H1 (cell line): ENCODE measurements around the gene ELP4. TPM values are rescaled to one million over a fixed set of nuclear protein-coding genes. Genes with fewer than 3 reads are reported as not detected.

Experiments
- CTCF ChIA-PET: fragments of 300-600 bp; sonication (Branson Sonifier 250); formaldehyde crosslinking; loops from one replicate; lab custom pipeline; 2021; ENCODE audit not compliant: partially characterized antibody; lab: Charles Lee
- POLR2A ChIA-PET: fragments of 300-600 bp; sonication (Branson Sonifier 250); formaldehyde crosslinking; loops from one replicate; lab custom pipeline; 2021; ENCODE audit warnings: inconsistent platforms; ENCODE audit not compliant: partially characterized antibody; lab: Charles Lee
- DNase-seq, 2 experiments: peaks; one replicate each; pipeline versions ENCODE4 v3.0.0 to v3.0.0-alpha.2; 2010 to 2022; ENCODE audit warnings: low spot score in 2 of 2, low read depth in 1 of 2, mixed read lengths in 1 of 2
- FAIRE-seq: peaks from 2 replicates; lab custom pipeline; 2011; peaks lifted over from hg19 to GRCh38; lab: Jason Lieb, UNC
- H2AFZ ChIP-seq: 2 replicates; pipeline ENCODE4 v1.8.1; 2012; ENCODE audit warnings: low read length, inconsistent platforms
- H2AK5ac ChIP-seq: 2 replicates; pipeline ENCODE4 v1.6.1; 2013; ENCODE audit warnings: low read depth, low read length
- H2BK120ac ChIP-seq: replicated peaks from 2 replicates; pipeline ENCODE3; 2013; ENCODE audit warnings: low read depth, low read length, inconsistent platforms
- H2BK12ac ChIP-seq: 2 replicates; pipeline ENCODE4 v1.6.1; 2013; ENCODE audit warnings: low read depth, low read length
- H2BK15ac ChIP-seq: 2 replicates; pipeline ENCODE4 v1.6.1; 2013; ENCODE audit warnings: low read length
- H2BK20ac ChIP-seq: 2 replicates; pipeline ENCODE4 v1.6.1; 2013; ENCODE audit warnings: low read length
- H2BK5ac ChIP-seq: 2 replicates; pipeline ENCODE4 v1.6.1; 2013; ENCODE audit warnings: low read depth, low read length
- H3K14ac ChIP-seq: 2 replicates; pipeline ENCODE4 v1.6.1; 2013; ENCODE audit warnings: inconsistent platforms; ENCODE audit not compliant: insufficient read length
- H3K18ac ChIP-seq: 2 replicates; pipeline ENCODE4 v1.6.1; 2013; ENCODE audit warnings: low read length; ENCODE audit errors: extremely low read depth
- H3K23ac ChIP-seq: 2 replicates; pipeline ENCODE4 v1.6.1; 2013; ENCODE audit warnings: inconsistent platforms; ENCODE audit not compliant: insufficient read length
- H3K23me2 ChIP-seq: 2 replicates; pipeline ENCODE4 v1.6.1; 2013; ENCODE audit warnings: low read depth, low read length
- H3K27ac ChIP-seq: 2 replicates; pipeline ENCODE4 v1.6.1; 2011; ENCODE audit warnings: low read depth, low read length, inconsistent platforms
- H3K27me3 ChIP-seq, 4 experiments: replicated peaks in 1 of 4; 1 replicate in 1 of 4; 2 replicates in 3 of 4; pipeline versions ENCODE4 v1.6.1 to v1.8.1; 2011 to 2013; ENCODE audit warnings: low read length in 3 of 4, mild to moderate bottlenecking in 3 of 4, inconsistent platforms in 2 of 4, mixed read lengths in 2 of 4, moderate library complexity in 1 of 4; ENCODE audit not compliant: control insufficient read depth in 3 of 4, insufficient read depth in 3 of 4; ENCODE audit errors: extremely low read depth in 1 of 4
- H3K36me3 ChIP-seq, 4 experiments: 2 replicates each; pipeline versions ENCODE4 v1.6.1 to v1.8.1; 2011 to 2013; ENCODE audit warnings: mild to moderate bottlenecking in 4 of 4, low read length in 3 of 4, moderate library complexity in 2 of 4, control low read depth in 1 of 4, inconsistent platforms in 1 of 4; ENCODE audit not compliant: insufficient read depth in 4 of 4, control insufficient read depth in 2 of 4
- H3K4ac ChIP-seq: replicated peaks from 2 replicates; pipeline ENCODE3; 2013; ENCODE audit warnings: low read length, low read depth, mixed read lengths, inconsistent platforms; ENCODE audit not compliant: insufficient read length
- H3K4me1 ChIP-seq, 4 experiments: replicated peaks in 1 of 4; 1 replicate in 1 of 4; 2 replicates in 3 of 4; pipeline versions ENCODE4 v1.6.1 to v1.8.1; 2011 to 2013; ENCODE audit warnings: low read length in 3 of 4, inconsistent platforms in 2 of 4, mixed read lengths in 1 of 4; ENCODE audit not compliant: insufficient read depth in 4 of 4, control insufficient read depth in 3 of 4
- H3K4me2 ChIP-seq, 2 experiments: 2 replicates each; pipeline versions ENCODE4 v1.6.1 to v1.8.1; 2011 to 2013; ENCODE audit warnings: low read depth in 2 of 2, low read length in 2 of 2, control low read depth in 1 of 2, inconsistent platforms in 1 of 2, mild to moderate bottlenecking in 1 of 2; ENCODE audit not compliant: insufficient read depth in 1 of 2
- H3K4me3 ChIP-seq, 4 experiments: fragments of 200-600, 300-600 bp in 1 of 4; sonication (generic), shearing (Covaris generic), sonication (Bioruptor Twin) in 1 of 4; 2 replicates each; pipeline versions ENCODE4 v1.5.1 to v1.8.1; 2011 to 2016; ENCODE audit warnings: low read length in 4 of 4, low read depth in 3 of 4, control low read depth in 2 of 4, inconsistent platforms in 2 of 4, mild to moderate bottlenecking in 2 of 4, mixed read lengths in 1 of 4, moderate library complexity in 1 of 4; ENCODE audit not compliant: insufficient read depth in 2 of 4; ENCODE audit errors: extremely low read depth in 1 of 4
- H3K56ac ChIP-seq: replicated peaks from 2 replicates; pipeline ENCODE3; 2013; ENCODE audit warnings: low read depth, mild to moderate bottlenecking, mixed read lengths, low read length, inconsistent platforms; ENCODE audit not compliant: insufficient read length
- H3K79me1 ChIP-seq: 2 replicates; pipeline ENCODE4 v1.6.1; 2013; ENCODE audit warnings: low read depth, low read length, control low read depth
- H3K79me2 ChIP-seq, 2 experiments: 2 replicates each; pipeline versions ENCODE4 v1.6.1 to v1.8.1; 2012 to 2013; ENCODE audit warnings: low read length in 2 of 2, mild to moderate bottlenecking in 2 of 2, inconsistent platforms in 1 of 2; ENCODE audit not compliant: insufficient read depth in 2 of 2, control insufficient read depth in 1 of 2
- H3K9ac ChIP-seq, 4 experiments: replicated peaks in 1 of 4; 1 replicate in 1 of 4; 2 replicates in 3 of 4; pipeline versions ENCODE4 v1.6.1 to v1.8.1; 2011 to 2013; ENCODE audit warnings: low read depth in 3 of 4, low read length in 3 of 4, control low read depth in 2 of 4, mild to moderate bottlenecking in 2 of 4, moderate library complexity in 2 of 4, inconsistent platforms in 1 of 4; ENCODE audit errors: extremely low read depth in 1 of 4
- H3K9me3 ChIP-seq, 2 experiments: 2 replicates each; pipeline versions ENCODE4 v1.6.1 to v1.8.1; 2012 to 2013; ENCODE audit warnings: mild to moderate bottlenecking in 2 of 2, moderate library complexity in 2 of 2, control low read depth in 1 of 2, inconsistent platforms in 1 of 2, low read depth in 1 of 2, low read length in 1 of 2, mixed read lengths in 1 of 2; ENCODE audit not compliant: insufficient read depth in 2 of 2
- H4K20me1 ChIP-seq, 2 experiments: replicated peaks in 1 of 2; 2 replicates each; pipeline versions ENCODE3 to v1.8.1; 2011 to 2013; ENCODE audit warnings: inconsistent platforms in 2 of 2, low read length in 2 of 2, mild to moderate bottlenecking in 1 of 2; ENCODE audit not compliant: insufficient read depth in 2 of 2, control insufficient read depth in 1 of 2
- H4K5ac ChIP-seq: 2 replicates; pipeline ENCODE4 v1.6.1; 2013; ENCODE audit warnings: low read length, low read depth, mixed read lengths, inconsistent platforms; ENCODE audit not compliant: insufficient read length
- H4K8ac ChIP-seq: 2 replicates; pipeline ENCODE4 v1.8.0; 2013; ENCODE audit warnings: mild to moderate bottlenecking, moderate library complexity, low read length, inconsistent platforms; ENCODE audit not compliant: insufficient read depth; ENCODE audit errors: extremely low read depth
- H4K91ac ChIP-seq: replicated peaks from 2 replicates; pipeline ENCODE3; 2013; ENCODE audit warnings: low read length, mixed read lengths, inconsistent platforms; ENCODE audit not compliant: insufficient read length
- ASH2L ChIP-seq: fragments of 200-600, 300-600 bp; sonication (generic); IDR thresholded peaks from one replicate; pipeline ENCODE4 v1.7.1; 2017; ENCODE audit warnings: low read length
- CEBPB ChIP-seq: IDR thresholded peaks from 2 replicates; pipeline ENCODE4 v1.6.1; 2012; ENCODE audit warnings: low read depth, low read length
- CHD2 ChIP-seq: IDR thresholded peaks from 2 replicates; pipeline ENCODE4 v1.6.1; 2012; ENCODE audit warnings: low read length, improper control_type of control experiment
- EZH2 ChIP-seq: fragments of 200-600 bp; sonication (generic); IDR thresholded peaks from 2 replicates; pipeline ENCODE4 v1.7.1; 2012; ENCODE audit warnings: low read depth, mild to moderate bottlenecking, moderate library complexity, low read length, inconsistent platforms; ENCODE audit not compliant: severe bottlenecking
- FOSL1 ChIP-seq: IDR thresholded peaks from 2 replicates; pipeline ENCODE4 v1.6.1; 2011; ENCODE audit warnings: mild to moderate bottlenecking, low read depth, low read length, moderate library complexity; ENCODE audit not compliant: insufficient read depth
- NRF1 ChIP-seq: IDR thresholded peaks from 2 replicates; pipeline ENCODE4 v1.6.1; 2011; ENCODE audit warnings: mild to moderate bottlenecking, low read depth, low read length, improper control_type of control experiment
- RNF2 ChIP-seq: fragments of 200-900, 300-1000 bp; sonication (generic); IDR thresholded peaks from 2 replicates; pipeline ENCODE4 v1.7.1; 2016; ENCODE audit warnings: borderline replicate concordance, low read depth, mild to moderate bottlenecking, antibody characterized with exemption, low read length; ENCODE audit not compliant: poor library complexity, severe bottlenecking; ENCODE audit errors: missing control alignments
- SIRT6 ChIP-seq: IDR thresholded peaks from one replicate; pipeline ENCODE4 v1.7.1; 2012; ENCODE audit warnings: low read length, inconsistent platforms
- SUZ12 ChIP-seq: fragments of 200-600 bp; sonication (generic); IDR thresholded peaks from 2 replicates; pipeline ENCODE4 v1.6.1; 2012; ENCODE audit warnings: mild to moderate bottlenecking, inconsistent platforms, low read length, moderate library complexity, mixed read lengths
- TAF7 ChIP-seq: optimal IDR thresholded peaks from 2 replicates; pipeline ENCODE3; 2011; ENCODE audit warnings: low read depth, mild to moderate bottlenecking, inconsistent platforms, low read length, moderate library complexity, borderline replicate concordance
- TBP ChIP-seq: IDR thresholded peaks from 2 replicates; pipeline ENCODE4 v1.6.1; 2011; ENCODE audit warnings: low read depth, low read length, improper control_type of control experiment
- WGBS, 2 experiments: shearing (Covaris generic) in 1 of 2; methylation state at CpG; one replicate each; pipeline versions ENCODE4 v1.1.6 to v1.1.7; 2013 to 2015; ENCODE audit warnings: low lambda C conversion rate in 2 of 2, mixed read lengths in 2 of 2, inconsistent platforms in 1 of 2, low coverage in 1 of 2, missing lambda C conversion rate in 1 of 2; ENCODE audit not compliant: insufficient replicate concordance in 2 of 2, insufficient coverage in 1 of 2, insufficient read length in 1 of 2; ENCODE audit errors: extremely low coverage in 1 of 2, missing lambda C conversion rate in 1 of 2; 5-methylcytosine and 5-hydroxymethylcytosine counted together
- polyA plus RNA-seq, 7 experiments: library from polyadenylated mRNA; depleted of rRNA in 3 of 7; stranded (reverse) in 5 of 7; unstranded in 2 of 7; fragments of >200 nt in 5 of 7; fragments of 200-250 nt in 2 of 7; gene quantifications; 1 replicate in 5 of 7; 2 replicates in 1 of 7; 4 replicates in 1 of 7; pipeline versions ENCODE4 v1.2.1 to v1.2.3, GENCODE V29; 2011 to 2013; ENCODE audit warnings: missing spikeins in 2 of 7, mixed read lengths in 2 of 7
- total RNA-seq: library from RNA; stranded (reverse); fragmentation: NEBNext Ultra II Directional; extraction: Animal tissue kit (Norgen Biotek cat#: 25700); gene quantifications from 2 replicates; pipeline ENCODE4 v1.2.1, GENCODE V29; 2021

The ELP4 gene
- total and polyA plus RNA-seq, 2 of the 8 experiments (the other 6 are each of a cell fraction or from before 2014, with no cell fraction given): 14.0 to 18.6 TPM

DNA sequence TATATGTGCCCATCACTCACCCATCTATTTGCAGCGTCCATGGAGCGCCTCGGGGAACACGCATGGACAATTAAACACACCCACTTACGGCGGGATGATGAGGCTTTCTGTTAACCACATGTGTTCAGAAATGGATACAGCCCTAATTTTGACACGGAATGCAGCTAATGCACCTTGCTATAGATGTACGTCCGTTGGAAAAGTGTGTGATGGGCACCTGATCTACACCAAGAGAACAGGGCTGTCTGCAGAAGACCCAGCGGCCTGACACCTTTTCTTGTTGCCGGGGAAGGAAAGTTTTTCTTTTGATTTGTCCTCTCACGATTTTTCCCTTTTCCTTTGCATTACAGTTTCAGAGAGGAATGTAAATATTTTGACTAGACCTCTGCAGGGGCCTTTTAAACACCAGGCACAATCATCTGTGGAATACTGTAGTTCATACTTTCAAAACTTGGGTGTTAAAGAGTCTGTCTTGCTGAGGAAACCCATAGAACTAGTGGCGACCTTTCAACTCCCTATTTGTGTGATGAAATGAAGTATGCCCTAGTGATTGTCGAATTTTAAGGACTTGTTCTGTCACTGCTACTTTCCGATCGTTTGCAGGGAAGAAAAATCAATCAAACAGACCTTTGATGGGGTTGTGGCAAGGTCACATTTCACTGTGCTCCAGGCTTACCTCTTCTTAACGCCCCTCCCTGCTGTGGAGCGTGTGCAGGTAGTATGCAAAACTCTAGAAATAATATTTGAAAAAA is 318.1 kb downstream of the ELP4 start:
- Histone ChIP-seq H3K79me2 (no peaks in the 10 kb centered on the region), H3K23me2 (peaks cover 6% of the 10 kb centered on the region; the same call in 1 of the 2 replicates), H2BK5ac (no peak overlapping the region), H3K36me3 (no peaks in the 10 kb centered on the region; a peak in 1 of 8 replicates), H3K4me1 (peaks cover 24 to 36% (median 29%) of the 10 kb centered on the region in 4 experiments), H2BK12ac (no peak overlapping the region), H2BK15ac (0 out of 2 replicates have a peak overlapping the region, but pooled peaks have one; percentile 65), H3K4me2 (peak overlapping the region; percentile 65 to 68), H2AK5ac (no peak overlapping the region), H3K27ac (no peak overlapping the region), H3K9me3 (no peaks in the 10 kb centered on the region), H3K14ac (no peak overlapping the region), H3K27me3 (peaks cover 36 to 62% (median 53%) of the 10 kb centered on the region in 4 experiments), H3K23ac (no peak overlapping the region), H3K9ac (no peak overlapping the region), H2AFZ (no peak overlapping the region), H4K8ac (no peak overlapping the region), H4K20me1 (peaks cover 0 to 2% of the 10 kb centered on the region in 2 experiments), H4K91ac (no peak overlapping the region), H3K56ac (no peak overlapping the region), H4K5ac (no peak overlapping the region), H3K18ac (no peak overlapping the region), H3K4me3 (peak overlapping the region; percentile 24 to 58 (median 37)), H2BK20ac (no peak overlapping the region), H3K79me1 (no peaks in the 10 kb centered on the region), H3K4ac (no peak overlapping the region), H2BK120ac (no peak overlapping the region)
- 4% methylated on average over 18 of the region's 18 CpGs; no CpG with 5 or more reads in 1 of the 2 experiments for WGBS, 2 experiments
- no peak for TF ChIP-seq TAF7
- TF ChIP-seq TBP: no peak
- no peak for TF ChIP-seq CHD2
- TF ChIP-seq FOSL1: no peak
- peak; percentile 81 for TF ChIP-seq RNF2
- TF ChIP-seq ASH2L: no peak
- peak; percentile 52 for TF ChIP-seq EZH2
- TF ChIP-seq CEBPB: no peak
- TF ChIP-seq SUZ12: peak; percentile 76; the same call in 1 of the 2 replicates
- TF ChIP-seq SIRT6: no peak
- no peak for TF ChIP-seq NRF1
- POLR2A ChIA-PET: no interaction called here
- FAIRE-seq: no peak
- CTCF ChIA-PET: no interaction called here
- no peak for DNase-seq
